A375 (cell line): ENCODE data around the gene PDE4B. TPM values are rescaled to one million over a fixed set of nuclear protein-coding genes. Genes with fewer than 3 reads are reported as not detected.

ENCODE experiments used
- small RNA-seq: library from RNA; depleted of rRNA; stranded (forward); fragments of <200 nt; gene quantifications from one replicate; pipeline ENCODE3, GENCODE V24; 2014
- total RNA-seq: library from RNA; depleted of rRNA; stranded (reverse); fragments of >200 nt; shearing (Covaris generic); gene quantifications from 2 replicates; pipeline ENCODE4 v1.2.3, GENCODE V29; 2014; rRNA removed

The PDE4B gene
- 6.8 and 7.9 TPM in 2 replicates for total RNA-seq

GRCh38 chr1:65792669-65793358 is at the start of gene PDE4B:
PDE4B (plus strand) TSS chr1:65792895.

Small RNA genes lying within 50 kb of the gene (small RNA-seq; reads per million reads assigned to genes)
- gene RN7SL854P (not detected), gene RNU4-88P (not detected)
